ENCODE data around the gene GJB2. TPM values are rescaled to one million over a fixed set of nuclear protein-coding genes. Genes with fewer than 3 reads are reported as not detected.

GJB2 gene
- total RNA-seq, 2 experiments from 2014 or later: 0.20 to 0.22 TPM

Other genes with a start within 250 kb of the GJB2 start
- gene ZMYM2, start 234.2 kb downstream of the GJB2 start, total RNA-seq: 10 to 100 TPM; 82.8 to 92.0 TPM
- gene GJA3, start 31.9 kb downstream of the GJB2 start, total RNA-seq: under 1 TPM; 0.39 to 0.54 TPM
- gene GJB6, start 39.4 kb upstream of the GJB2 start, total RNA-seq: 1 to 10 TPM; 5.1 to 6.3 TPM

Measured in activated naive CD8-positive, alpha-beta T cell treated with anti-CD3 and anti-CD28 coated beads, Interleukin-2, amount 10 ng/mL, durations not matched to agents 7 days and 5 days (primary cell).